ENCODE data around the gene IKBKE.

IKBKE gene

DNA sequence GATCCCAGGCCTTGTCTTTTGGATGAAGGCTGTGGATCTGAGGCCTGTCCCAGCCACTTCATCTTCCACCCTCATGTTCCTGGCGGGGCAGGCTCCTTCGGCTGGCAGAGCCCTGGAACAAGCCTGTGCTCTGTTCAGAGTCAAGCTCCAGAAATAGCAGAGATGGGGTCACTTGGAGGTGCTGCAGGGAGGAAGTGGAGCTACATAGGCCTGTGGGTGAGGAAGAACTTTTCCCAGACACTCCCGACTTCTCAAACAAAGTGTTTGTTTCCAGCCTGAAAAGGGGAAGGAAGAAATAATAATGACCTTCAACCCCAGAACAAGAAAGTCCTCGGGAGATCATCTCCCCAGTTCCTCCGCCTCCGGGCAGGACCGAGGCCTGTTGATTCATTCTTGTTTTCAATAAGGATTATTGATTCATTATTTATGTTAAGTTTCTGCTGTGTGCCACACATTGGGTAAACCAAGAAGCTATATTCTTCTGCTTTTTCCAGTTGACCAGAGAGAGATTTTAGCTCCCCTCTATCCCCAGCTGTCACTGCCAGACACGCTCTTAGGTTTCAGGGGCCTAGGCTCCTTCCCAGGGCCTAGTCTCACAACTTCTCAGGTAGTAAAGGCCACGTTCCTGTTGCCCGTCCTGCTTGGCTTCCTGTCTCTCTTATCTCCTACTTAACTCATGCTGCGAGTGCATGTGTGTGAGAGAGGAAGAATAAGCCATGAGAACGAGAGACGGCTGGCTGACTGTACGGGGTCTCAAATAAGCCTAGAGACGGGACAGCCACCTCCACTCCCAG is 16.9 kb downstream of the IKBKE start:
- no peaks in the 10 kb centered on the region for H3K27me3 ChIP-seq
- H3K4me3 ChIP-seq (ENCODE audit: low read depth in 1 of 2, low read length in 1 of 2) = no peak overlapping the region
- no peaks in the 10 kb centered on the region for H3K9me3 ChIP-seq
- no peak for TF ChIP-seq CTCF (IDR thresholded peaks at IDR 0.05)
- H3K4me1 ChIP-seq (ENCODE audit: control insufficient read depth in 1 of 2, insufficient read depth in 1 of 2, low read depth in 1 of 2, low read length in 1 of 2) = peaks cover 17 to 18% of the 10 kb centered on the region in 2 experiments
- H3K27ac ChIP-seq = no peak overlapping the region
- peaks cover 15% of the 10 kb centered on the region for H3K36me3 ChIP-seq

- Histone ChIP-seq H3K4me3 (ENCODE audit: low read depth in 1 of 2, low read length in 1 of 2) (no peak overlapping the region), H3K27ac (no peak overlapping the region), H3K36me3 (peaks cover 23% of the 10 kb centered on the region), H3K27me3 (no peaks in the 10 kb centered on the region), H3K9me3 (no peaks in the 10 kb centered on the region), H3K4me1 (ENCODE audit: control insufficient read depth in 1 of 2, insufficient read depth in 1 of 2, low read depth in 1 of 2, low read length in 1 of 2) (peaks cover 11 to 13% of the 10 kb centered on the region in 2 experiments)
- TF ChIP-seq CTCF (IDR thresholded peaks at IDR 0.05) = no peak
These were observed 17.7 kb downstream of the IKBKE start for GRCh38 chr1:206487970-206488369.

DNA sequence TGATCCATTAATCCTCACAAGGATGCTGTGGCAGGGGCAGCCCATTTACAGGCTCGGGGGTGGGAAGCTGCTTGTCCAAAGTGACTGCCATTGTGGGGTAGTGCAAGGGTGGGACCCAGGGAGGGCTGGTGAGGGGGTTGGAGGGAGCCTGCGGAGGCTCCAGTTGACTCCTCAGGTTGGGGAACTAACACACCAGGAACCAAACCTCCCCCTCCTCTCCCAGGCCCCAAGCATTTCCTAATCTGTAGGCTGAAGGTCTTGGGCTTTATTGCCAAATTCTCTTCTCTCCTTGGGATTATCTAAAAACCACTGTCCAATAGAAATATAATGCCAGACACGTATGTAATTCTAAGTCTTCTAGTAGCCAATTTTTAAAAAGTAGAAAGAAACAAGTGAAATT is 18.2 kb downstream of the IKBKE start:
- Histone ChIP-seq H3K27me3 (no peaks in the 10 kb centered on the region), H3K36me3 (peaks cover 26% of the 10 kb centered on the region), H3K27ac (no peak overlapping the region)

DNA sequence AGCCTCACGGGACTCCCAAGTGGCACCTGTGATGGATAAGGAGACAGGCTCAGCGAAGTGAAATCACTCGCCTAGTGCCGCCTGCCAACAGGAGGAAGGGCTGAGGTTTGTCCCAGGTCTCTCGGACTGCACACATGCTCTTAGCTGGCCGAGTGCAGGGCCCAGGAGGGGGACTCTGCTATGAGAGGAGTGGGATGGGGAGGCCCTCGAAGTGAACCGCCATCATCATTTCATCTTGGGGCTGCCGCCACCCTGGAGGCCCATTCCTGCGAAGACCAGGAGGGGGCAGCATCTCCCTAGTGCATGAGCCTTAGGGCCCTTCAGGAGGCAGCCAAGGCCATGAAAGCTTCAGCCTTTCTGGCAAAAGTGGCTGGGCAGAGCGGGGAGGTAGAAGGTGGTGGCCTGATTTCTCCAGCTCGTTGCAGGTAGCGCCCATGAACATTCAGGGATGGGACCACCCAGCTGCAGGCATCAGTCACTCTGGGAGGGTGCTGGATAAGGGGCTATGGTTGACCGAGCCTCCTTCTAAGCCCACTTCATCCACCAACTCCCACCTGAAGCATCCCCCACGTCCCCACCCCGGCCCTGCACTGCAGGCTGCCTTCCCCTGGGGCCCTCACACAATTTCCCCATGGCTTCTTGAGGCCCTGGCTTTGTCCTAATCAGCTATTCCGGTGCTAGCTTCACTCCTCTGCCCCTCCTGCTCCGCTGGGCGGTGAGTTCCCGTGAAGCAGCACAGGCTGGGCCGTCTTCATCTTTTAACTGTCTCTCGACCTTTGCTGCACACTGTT is 19.9 kb downstream of the IKBKE start:
- peak; percentile 87 for TF ChIP-seq CTCF (IDR thresholded peaks at IDR 0.05)
- Histone ChIP-seq H3K9me3 (no peaks in the 10 kb centered on the region), H3K4me1 (ENCODE audit: control insufficient read depth in 1 of 2, insufficient read depth in 1 of 2, low read depth in 1 of 2, low read length in 1 of 2) (peaks cover 0 to under 1% of the 10 kb centered on the region in 2 experiments), H3K36me3 (peaks cover 33% of the 10 kb centered on the region), H3K27me3 (no peaks in the 10 kb centered on the region), H3K4me3 (ENCODE audit: low read depth in 1 of 2, low read length in 1 of 2) (no peak overlapping the region), H3K27ac (no peak overlapping the region)

More for the DNA sequence above, 18.2 kb downstream of the IKBKE start:
- no peaks in the 10 kb centered on the region for H3K9me3 ChIP-seq
- H3K4me3 ChIP-seq (ENCODE audit: low read depth in 1 of 2, low read length in 1 of 2) = no peak overlapping the region
- TF ChIP-seq CTCF (IDR thresholded peaks at IDR 0.05) = no peak
- peaks cover 11 to 13% of the 10 kb centered on the region in 2 experiments for H3K4me1 ChIP-seq (ENCODE audit: control insufficient read depth in 1 of 2, insufficient read depth in 1 of 2, low read depth in 1 of 2, low read length in 1 of 2)

GRCh38 chr1:206490771-206491405 is 20.6 kb downstream of the IKBKE start:
- H3K9me3 ChIP-seq = no peaks in the 10 kb centered on the region
- H3K4me1 ChIP-seq (ENCODE audit: control insufficient read depth in 1 of 2, insufficient read depth in 1 of 2, low read depth in 1 of 2, low read length in 1 of 2) = no peaks in the 10 kb centered on the region
- TF ChIP-seq CTCF (IDR thresholded peaks at IDR 0.05) = no peak
- no peaks in the 10 kb centered on the region for H3K27me3 ChIP-seq
- H3K27ac ChIP-seq = no peak overlapping the region
- peaks cover 36% of the 10 kb centered on the region for H3K36me3 ChIP-seq
- no peak overlapping the region for H3K4me3 ChIP-seq (ENCODE audit: low read depth in 1 of 2, low read length in 1 of 2)
